ENCODE data around the gene SYNPO2. TPM values are rescaled to one million over a fixed set of nuclear protein-coding genes. Genes with fewer than 3 reads are reported as not detected.

Gene SYNPO2
- total RNA-seq, 4 donors from 2014 or later = 23.1 to 63.8 (median 42.4) TPM

- TF ChIP-seq, protein P1, sequence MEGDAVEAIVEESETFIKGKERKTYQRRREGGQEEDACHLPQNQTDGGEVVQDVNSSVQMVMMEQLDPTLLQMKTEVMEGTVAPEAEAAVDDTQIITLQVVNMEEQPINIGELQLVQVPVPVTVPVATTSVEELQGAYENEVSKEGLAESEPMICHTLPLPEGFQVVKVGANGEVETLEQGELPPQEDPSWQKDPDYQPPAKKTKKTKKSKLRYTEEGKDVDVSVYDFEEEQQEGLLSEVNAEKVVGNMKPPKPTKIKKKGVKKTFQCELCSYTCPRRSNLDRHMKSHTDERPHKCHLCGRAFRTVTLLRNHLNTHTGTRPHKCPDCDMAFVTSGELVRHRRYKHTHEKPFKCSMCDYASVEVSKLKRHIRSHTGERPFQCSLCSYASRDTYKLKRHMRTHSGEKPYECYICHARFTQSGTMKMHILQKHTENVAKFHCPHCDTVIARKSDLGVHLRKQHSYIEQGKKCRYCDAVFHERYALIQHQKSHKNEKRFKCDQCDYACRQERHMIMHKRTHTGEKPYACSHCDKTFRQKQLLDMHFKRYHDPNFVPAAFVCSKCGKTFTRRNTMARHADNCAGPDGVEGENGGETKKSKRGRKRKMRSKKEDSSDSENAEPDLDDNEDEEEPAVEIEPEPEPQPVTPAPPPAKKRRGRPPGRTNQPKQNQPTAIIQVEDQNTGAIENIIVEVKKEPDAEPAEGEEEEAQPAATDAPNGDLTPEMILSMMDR (IDR thresholded peaks at IDR 0.05; ENCODE audit: low read depth) = no peak
Observed at GRCh38 chr4:119016636-119017035, 128.0 kb downstream of the SYNPO2 start.

DNA sequence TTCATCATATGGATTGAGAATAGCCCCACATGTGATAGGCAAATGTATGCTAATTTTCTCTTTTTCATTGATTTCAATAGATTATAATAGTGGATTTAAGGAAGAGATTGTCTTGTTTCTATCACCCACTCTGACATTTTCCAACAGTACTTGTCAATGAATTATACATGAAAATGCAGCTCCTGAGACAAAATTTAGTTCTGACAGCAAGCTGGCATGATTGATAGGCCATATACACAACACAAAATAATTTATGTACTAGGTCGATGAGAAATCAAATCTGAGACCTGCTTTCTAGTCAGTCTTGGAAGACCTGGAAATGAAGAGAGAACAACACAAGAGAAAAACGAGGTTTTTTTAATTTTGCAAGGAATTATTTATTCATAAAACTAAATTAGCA, 129.0 kb downstream of the SYNPO2 start:
- TF ChIP-seq, protein P1 (IDR thresholded peaks at IDR 0.05; ENCODE audit: low read depth) = no peak

- TF ChIP-seq, protein P1 (IDR thresholded peaks at IDR 0.05; ENCODE audit: low read depth) = no peak
Observed at GRCh38 chr4:119020158-119020557, 131.5 kb downstream of the SYNPO2 start.

DNA sequence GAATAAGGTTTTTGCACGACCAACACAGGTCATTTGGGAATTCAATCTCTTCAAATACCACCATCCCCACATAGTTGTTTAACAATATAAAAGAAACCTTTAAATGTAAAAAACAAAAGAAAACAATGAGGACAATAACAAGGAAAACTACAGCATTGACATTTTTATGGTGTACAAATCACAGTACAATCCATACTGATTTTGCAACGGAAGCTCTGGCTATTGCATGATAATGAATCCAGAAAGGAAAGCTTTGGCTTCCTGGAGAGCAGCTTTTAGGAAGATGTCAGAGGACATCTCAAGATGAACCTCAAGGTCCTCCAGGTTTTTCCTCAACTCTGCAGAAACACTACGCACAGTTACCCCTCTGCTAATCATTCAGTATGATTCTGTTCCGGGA, 135.4 kb downstream of the SYNPO2 start:
- TF ChIP-seq, protein P1 (IDR thresholded peaks at IDR 0.05; ENCODE audit: low read depth) = no peak

- TF ChIP-seq, protein P1 (IDR thresholded peaks at IDR 0.05; ENCODE audit: low read depth) = no peak
Observed at GRCh38 chr4:119025420-119025819, 136.8 kb downstream of the SYNPO2 start.

GRCh38 chr4:119025916-119026661, 137.4 kb downstream of the SYNPO2 start:
- TF ChIP-seq, protein P1 (IDR thresholded peaks at IDR 0.05; ENCODE audit: low read depth) = no peak

- TF ChIP-seq, protein P1 (IDR thresholded peaks at IDR 0.05; ENCODE audit: low read depth) = no peak
Observed at GRCh38 chr4:119026662-119027444, 138.2 kb downstream of the SYNPO2 start.

Data from subcutaneous adipose tissue (tissue), 4 donors.